Amygdala (tissue), 56 donors: ENCODE results near the gene TMUB1.
A peak's percentile ranks its signal among the peaks of the same experiment; 100 is the strongest.

Experiments
- DNase-seq, 56 donors: peaks; one replicate each; lab custom pipeline; 2025; lab: John Stamatoyannopoulos, UW

Gene TMUB1

GRCh38 chr7:151038951-151039849 lies 44.1 kb downstream of the TMUB1 start:
- peak in 2 of 56 donors; percentile 25 to 50 for DNase-seq

- DNase-seq, result no peak
Measured at GRCh38 chr7:151035902-151036301, 47.4 kb downstream of the TMUB1 start.

GRCh38 chr7:151035026-151035717 lies 48.1 kb downstream of the TMUB1 start:
- no peak for DNase-seq

- DNase-seq, result no peak
Measured at GRCh38 chr7:151034312-151035025, 48.8 kb downstream of the TMUB1 start.

DNA sequence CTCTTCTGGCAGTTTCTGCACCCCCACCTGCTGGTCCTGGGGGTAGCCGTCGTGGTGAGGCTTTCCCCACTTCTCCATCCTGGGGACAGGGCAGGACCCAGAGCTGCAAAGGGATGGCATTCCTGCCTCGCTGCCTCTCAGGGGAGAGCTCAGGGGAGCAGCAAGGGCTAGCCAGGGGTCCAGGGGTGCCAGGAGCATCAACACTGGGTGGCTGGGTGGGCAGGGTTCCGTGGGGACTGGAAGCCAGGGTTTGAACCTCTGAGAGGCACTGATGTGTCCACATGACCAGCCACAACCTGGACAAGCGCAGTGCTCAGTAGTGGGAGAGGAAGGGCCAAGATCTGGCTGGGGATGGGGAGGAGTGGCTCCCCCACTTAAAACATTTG lies 49.4 kb downstream of the TMUB1 start:
- DNase-seq, result no peak

DNA sequence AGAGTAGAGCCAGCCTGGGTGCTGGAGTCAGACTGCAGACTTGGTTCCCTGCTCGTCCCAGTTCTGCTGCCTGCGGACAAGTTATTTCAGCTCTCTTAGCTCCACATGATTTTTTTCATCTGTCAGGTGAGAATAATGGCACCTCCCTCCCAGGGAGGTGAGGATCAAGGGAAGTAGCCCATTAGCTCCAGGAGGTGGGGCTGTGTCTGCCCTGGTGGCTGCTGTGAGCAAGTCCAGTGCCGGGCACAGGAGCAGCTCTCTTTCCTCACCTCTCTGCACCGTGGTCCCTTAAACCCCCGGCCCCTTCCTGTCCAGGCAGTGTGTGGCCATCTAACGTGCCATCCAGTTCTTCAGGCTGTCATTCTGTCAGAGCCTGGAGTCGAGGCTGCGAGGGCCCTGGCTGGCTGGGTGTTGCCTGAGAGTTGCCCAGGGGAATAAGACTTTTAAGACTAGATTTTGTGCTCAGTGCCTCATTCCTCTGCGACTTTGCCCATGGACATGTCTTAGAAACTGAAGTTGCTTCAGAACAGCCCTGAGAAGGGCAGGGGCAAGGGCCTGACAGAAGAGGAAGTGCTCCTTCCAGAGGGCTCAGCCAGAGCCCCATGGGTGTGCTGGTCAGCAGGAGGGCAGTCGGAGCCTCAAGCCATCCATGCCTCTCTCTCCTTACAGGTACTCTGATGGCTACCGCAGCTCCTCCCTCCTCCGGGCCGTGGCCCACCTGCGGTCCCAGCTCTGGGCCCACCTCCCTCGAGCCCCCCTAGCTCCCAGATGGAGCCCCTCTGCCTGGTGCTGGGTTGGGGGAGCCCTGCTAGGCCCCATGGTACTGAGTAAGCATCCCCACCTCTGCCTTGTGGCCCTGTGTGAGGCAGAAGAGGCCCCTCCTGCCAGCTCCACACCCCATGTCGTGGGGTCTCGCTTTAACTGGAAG lies 50.1 kb downstream of the TMUB1 start:
- DNase-seq, result no peak
